ENCODE measurements around the gene PRAC1.

The PRAC1 gene

GRCh38 chr17:48747445-48748363, 25.4 kb upstream of the PRAC1 start:
- no peak for DNase-seq

GRCh38 chr17:48746916-48747444, 24.7 kb upstream of the PRAC1 start:
- DNase-seq (no peak), ATAC-seq (no peak)

More at GRCh38 chr17:48747445-48748363, 25.4 kb upstream of the PRAC1 start:
- no peak for ATAC-seq

GRCh38 chr17:48745381-48746275, 23.3 kb upstream of the PRAC1 start:
- ATAC-seq (no peak), DNase-seq (no peak)

- ATAC-seq = no peak
- no peak for DNase-seq
Observed at GRCh38 chr17:48740537-48740936, 18.2 kb upstream of the PRAC1 start.

GRCh38 chr17:48738803-48739526, 16.6 kb upstream of the PRAC1 start:
- ATAC-seq (no peak), DNase-seq (no peak)

- ATAC-seq = no peak
- DNase-seq = no peak
Observed at GRCh38 chr17:48738424-48738802, 16.1 kb upstream of the PRAC1 start.

GRCh38 chr17:48737330-48738043, 15.2 kb upstream of the PRAC1 start:
- DNase-seq (no peak), ATAC-seq (no peak)

- ATAC-seq = no peak
Observed at GRCh38 chr17:48735062-48735351, 12.7 kb upstream of the PRAC1 start.

GRCh38 chr17:48734333-48735061, 12.2 kb upstream of the PRAC1 start:
- no peak for DNase-seq
- no peak for ATAC-seq

More at GRCh38 chr17:48735062-48735351, 12.7 kb upstream of the PRAC1 start:
- DNase-seq = no peak

GRCh38 chr17:48733632-48734328, 11.5 kb upstream of the PRAC1 start:
- DNase-seq = no peak
- ATAC-seq = no peak

GRCh38 chr17:48732688-48733629, 10.6 kb upstream of the PRAC1 start:
- no peak for DNase-seq
- ATAC-seq = no peak

- DNase-seq (no peak), ATAC-seq (no peak)
Observed at GRCh38 chr17:48731355-48731754, 9.0 kb upstream of the PRAC1 start.

- DNase-seq = no peak
- ATAC-seq = no peak
Observed at GRCh38 chr17:48730240-48730550, 7.9 kb upstream of the PRAC1 start.

GRCh38 chr17:48729335-48730239, 7.3 kb upstream of the PRAC1 start:
- no peak for DNase-seq
- no peak for ATAC-seq

GRCh38 chr17:48728232-48729231, 6.2 kb upstream of the PRAC1 start, which contains the start of gene HOXB13:
TSS of gene HOXB13 (minus strand) at chr17:48728750. CDS start at chr17:48728593, 157 bp downstream.
- ATAC-seq (no peak), DNase-seq (peak; percentile 54)

- no peak for DNase-seq
- no peak for ATAC-seq
Observed at GRCh38 chr17:48727415-48728175, 5.3 kb upstream of the PRAC1 start.

Data from stimulated activated naive CD8-positive, alpha-beta T cell treated with anti-CD3 and anti-CD28 coated beads, Interleukin-15, Interleukin-2, amounts not matched to agents 100 U/mL and 50 U/mL, for 24 hours (primary cell).